GM18498 (cell line): ENCODE data around the gene ELAVL1.
A peak's percentile ranks its signal among the peaks of the same experiment; 100 is the strongest.

ENCODE experiments used
- ATAC-seq: cut with Tn5 transposase; IDR thresholded peaks from one replicate; pipeline ENCODE4 v1.9.1; 2021; ENCODE audit warnings: mild to moderate bottlenecking, moderate library complexity; ENCODE audit not compliant: unreplicated experiment

The ELAVL1 gene

DNA sequence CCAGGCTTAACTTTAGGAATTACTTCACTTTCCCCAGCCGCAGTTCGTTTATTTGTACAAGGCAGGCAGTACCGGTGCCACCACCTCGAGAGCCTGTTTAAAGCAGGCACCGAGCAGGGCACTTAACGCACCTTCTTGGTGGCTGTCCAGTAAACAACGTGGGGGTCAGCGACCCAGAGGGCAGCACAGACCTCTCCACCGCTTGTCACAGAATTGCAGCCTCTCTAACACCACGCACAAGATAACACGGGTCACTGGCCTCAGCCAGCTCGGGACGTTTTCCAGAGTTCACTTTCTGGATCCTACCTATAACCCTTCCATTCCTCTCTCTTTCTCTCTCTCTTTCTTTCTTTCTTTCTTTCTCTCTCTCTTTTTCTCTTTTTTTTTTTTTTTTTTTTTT is 16.8 kb upstream of the ELAVL1 start:
- ATAC-seq, result no peak

DNA sequence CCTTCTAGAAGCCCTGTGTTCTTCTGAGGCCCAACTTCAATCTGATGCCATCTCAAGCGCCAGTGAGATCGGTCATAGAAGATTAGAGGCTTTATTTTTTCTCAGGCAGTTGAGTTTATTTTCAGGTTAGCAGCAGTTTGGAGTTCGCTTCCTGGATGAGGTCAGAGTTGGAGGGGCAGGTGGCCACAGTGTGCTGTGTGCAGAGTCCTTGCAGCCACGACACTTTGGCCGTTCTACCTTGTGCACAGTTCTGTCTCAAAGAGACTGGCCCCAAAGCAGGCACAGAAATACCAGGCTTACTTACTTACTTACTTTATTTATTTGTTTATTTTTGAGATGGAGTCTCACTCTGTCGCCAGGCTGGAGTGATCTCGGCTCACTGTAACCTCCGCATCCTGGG is 15.9 kb upstream of the ELAVL1 start:
- no peak for ATAC-seq

DNA sequence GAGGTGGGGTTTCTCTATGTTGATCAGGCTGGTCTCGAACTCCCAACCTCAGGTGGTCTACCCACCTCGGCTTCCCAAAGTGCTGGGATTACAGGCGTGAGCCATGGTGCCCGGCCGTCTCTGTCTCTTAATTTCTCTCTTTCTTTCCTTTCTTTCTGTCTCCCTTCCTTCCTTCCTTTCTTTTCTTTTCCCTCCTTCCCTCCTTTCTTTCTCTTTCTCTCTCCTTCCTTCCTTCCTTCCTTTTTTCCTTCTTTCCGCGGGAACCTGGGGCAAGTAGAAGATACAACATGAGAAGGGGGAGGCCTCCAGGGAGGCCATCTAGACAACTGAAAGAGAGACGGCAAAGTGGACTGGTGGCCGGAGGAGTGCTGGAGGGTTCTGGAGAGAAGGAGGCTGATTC is 15.2 kb upstream of the ELAVL1 start:
- ATAC-seq, result no peak

DNA sequence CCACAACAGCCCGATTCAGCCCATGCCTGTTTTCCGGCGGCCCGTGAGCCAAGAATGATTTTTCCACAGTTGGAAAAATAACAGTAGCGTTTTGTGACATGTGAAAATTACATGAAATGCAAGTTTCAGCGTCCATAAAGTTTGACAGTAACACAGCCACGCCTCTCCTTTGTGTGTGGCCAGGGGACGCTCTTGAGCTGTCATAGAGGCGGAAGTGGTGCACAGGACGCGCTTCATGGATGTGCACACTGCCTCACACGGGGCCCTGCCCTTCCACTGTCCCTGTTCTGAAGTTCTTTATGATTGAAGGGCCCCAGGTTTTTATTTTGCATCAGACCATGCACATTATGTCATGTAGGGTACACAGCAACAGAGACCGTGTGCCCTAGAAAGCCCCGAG is 12.4 kb upstream of the ELAVL1 start:
- ATAC-seq, result no peak

DNA sequence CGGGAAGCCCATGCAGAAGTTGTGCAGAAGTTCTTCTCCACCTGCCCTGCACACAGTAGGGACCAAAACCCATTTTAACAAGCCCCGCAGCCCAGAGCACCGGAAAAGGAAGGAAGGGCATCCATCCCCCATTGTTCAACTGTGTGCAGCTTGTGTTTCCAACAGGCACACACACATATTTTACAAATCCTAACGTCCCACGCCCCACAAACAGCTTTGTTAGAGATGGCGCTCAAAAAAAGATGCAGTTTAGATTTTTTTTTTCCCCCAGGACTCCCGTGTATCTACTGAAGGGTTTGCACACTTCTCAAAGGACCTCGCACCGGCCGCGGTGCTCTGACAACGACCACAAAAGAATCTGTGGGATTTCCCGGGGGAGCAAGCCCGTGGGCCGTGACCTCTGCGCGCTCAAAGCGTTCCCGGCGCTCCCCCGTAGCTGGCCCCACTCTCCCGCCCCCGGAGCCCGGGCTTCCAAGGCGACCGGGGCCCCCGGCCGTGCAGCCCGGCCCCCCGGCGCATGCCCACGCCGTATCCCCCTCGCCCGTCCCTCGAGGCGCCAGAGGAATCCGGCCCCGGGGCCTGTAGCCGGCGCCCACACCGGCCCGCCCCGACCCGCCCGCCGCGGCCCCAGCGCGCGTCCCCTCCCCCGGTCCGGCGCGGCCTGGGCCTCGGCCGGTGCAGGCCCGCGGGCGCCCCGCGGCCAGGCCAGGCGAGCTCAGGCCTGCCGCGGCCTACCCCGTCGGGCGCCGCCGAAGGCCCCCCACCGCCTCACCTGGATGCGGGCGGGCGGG is 523 bp downstream of the ELAVL1 start:
- ATAC-seq, result peak; percentile 34

DNA sequence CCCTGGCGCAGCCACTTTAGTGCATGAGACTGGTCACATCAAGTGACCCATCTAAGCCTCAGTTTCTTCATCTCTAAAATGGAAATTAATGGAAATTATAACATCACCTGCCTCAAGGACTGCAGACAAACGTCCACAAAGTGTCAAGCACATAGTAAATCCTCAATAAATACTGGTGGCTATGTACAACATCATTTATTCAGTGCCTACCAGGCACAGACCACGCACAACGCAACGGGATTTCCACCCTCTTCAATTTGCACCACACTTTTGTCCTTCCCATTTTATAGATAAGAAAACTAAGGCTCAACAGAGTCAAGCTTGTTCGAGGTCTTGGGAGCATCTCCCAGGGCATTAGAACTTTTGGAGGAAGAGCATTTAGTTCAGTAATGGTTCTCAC is 1.4 kb downstream of the ELAVL1 start:
- ATAC-seq, result no peak

DNA sequence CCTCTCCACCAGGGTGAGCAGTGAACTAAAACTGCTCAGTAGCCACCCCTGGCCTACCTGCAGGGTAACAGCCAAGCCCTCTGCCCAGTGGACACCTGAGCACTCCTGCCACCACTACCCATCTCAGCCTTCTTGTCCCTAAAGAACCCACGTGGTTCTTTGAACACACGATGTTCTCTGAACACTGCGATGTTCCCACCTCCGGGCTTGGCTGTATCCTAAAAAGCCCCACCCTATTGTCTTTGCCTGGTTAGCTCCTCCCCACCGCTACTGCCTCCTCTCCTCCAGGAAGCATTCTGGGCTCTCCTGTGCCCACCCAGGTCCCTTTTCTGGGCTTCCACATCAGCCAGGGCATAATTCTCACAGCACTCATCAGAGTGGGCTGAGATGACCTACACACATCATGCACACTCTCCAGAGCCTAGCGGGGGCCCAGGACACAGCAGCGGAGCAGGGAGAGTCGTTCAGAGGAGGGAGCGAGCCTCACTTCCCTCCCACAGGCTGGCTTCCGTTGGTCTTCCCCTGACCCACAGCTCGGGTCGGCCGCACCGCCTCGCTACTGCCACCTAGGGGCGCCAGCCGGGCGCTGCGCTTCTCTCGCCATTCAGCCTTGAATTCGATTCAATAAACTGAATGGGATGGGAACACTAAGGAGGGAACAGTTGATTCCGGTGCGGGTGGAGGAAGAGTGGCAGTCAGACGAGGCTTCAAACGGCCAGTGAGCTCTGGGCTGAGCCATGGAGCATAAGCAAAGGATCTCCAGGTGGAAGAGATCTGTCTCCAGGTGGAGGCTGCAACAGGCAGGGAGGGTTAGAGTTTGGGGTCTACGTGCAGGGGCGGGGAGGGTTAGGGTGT is 3.2 kb downstream of the ELAVL1 start:
- peak; percentile 50 for ATAC-seq

DNA sequence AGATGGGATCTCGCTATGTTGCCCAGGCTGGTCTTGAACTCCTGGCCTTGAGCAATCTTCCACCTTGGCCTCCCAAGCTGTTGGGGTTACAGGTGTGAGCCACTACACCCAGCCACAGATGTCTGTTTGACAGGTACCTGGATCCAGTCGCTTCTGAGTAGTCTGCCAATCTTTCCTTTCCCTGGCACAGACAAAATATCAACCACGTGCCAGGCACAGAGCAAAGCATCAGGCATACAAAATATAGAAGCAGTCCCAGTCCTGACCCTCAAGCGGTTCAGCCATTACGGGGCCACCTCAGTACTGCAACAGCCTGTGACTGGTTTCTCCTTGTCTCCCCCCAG is 3.8 kb downstream of the ELAVL1 start:
- ATAC-seq, result no peak

DNA sequence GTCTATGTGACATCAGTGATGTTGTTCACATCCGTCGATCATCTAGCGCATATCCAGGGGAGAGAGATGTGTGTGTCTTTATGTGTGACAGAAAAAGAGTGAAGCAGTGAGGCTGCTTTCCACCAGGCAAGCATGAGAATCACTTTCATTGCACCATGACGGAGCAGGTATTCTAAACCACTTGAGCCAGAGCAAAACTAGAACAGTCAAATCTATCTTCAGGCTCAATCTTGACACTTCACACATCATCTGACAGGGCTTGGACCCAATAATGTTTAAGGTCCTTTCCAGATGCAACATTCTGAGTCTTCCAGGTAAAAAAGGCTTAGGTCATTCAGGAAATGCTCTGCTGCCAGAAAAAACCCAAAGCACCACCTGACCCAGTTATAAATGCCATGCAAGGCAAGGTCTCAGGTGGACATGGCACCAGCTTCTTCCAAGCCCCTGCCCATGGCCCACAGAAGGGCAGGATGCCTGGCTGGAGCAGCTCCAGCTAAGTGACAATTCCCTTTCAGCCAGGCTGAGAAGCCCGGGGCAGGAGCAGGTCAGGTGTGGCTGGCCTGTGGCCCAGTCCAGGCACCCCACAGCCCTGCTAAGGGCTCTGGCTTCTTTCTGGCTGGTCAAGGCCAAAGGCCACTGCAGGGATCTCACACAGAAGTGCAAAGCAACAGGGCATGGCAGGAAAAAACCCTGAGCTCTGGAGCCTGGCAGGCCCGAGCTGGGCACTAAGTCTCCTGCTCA is 5.0 kb downstream of the ELAVL1 start:
- ATAC-seq, result no peak

DNA sequence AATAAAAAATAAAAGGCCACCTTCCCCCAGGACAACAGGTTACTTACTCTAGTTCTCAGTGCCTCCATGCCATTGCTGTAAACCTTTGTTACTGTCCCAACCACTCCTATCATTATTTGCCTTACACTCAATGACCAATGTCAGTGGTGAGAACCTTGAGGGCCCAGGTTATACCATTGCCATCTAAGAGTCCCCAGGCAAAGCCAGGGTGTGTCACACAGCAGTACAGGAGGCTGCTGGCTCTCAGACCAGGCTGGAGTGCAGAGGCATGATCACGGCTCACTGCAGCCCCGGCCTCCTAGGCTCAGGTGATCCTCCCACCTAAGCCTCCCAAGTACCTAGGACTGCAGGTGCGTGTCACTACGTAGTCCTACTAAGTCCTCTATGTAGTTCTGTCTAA is 6.1 kb downstream of the ELAVL1 start:
- no peak for ATAC-seq

DNA sequence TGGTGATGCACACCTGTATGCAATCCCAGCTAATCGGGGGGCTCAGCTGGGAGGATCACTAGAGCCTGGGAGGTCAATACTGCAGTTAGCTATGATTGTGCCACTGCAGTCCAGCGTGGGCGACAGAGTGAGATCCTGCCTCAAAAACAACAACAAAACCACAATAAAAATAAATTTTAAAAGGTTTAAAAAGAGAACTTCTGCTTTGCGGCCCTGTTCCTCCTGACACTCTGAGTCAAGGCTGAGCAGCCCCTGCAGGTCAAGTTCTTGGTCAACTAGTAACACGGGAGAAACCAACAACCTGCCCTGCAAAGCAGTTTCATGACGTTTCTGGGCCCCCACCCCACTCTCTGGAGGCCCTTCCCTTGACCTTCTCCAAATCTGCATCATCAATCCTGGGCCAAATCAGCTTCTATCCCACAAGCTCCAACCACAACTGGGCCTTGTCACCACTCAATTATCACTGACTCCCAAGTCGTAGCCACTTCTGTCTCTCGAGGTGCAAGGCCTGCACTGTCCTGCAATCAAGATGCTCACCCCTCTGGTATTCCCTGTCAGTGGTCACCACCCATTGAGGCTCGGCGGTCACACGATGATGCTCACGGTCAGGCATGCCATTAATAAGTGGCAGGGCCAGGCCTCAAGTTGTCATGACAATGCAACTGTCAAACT is 7.5 kb downstream of the ELAVL1 start:
- ATAC-seq, result no peak

DNA sequence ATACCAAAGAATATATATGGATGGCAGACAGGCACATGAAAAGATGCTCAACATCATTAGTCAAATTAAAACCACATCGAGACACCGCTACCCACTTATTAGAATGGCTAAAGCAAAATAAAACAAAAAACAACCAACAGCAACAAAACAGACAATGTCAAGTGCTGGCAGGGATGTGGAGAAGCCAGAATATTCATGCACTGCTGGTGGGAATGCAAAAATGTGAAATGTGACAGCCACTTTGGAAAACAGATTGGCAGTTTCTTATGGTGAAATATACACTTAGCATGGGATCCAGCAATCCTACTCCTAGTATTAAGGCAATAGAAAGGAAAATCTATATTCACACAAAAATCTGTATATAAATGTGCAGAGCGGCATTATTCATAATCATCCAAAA is 8.6 kb downstream of the ELAVL1 start:
- ATAC-seq, result no peak

DNA sequence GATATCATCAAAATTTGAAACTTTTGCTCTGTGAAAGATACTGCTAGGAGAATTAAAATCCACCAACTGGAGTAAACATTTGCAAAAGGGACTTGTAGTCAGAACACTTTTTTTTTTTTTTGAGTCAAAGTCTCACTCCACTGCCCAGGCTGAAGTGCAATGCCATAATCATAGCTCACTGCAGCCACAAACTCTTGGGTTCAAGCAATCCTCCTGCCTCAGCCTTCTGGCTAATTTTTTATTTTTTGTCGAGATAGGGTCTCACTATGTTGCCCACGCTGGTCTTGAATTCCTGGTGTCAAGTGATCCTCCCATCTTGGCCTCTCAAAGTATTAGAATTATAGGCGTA is 9.7 kb downstream of the ELAVL1 start:
- ATAC-seq, result no peak

DNA sequence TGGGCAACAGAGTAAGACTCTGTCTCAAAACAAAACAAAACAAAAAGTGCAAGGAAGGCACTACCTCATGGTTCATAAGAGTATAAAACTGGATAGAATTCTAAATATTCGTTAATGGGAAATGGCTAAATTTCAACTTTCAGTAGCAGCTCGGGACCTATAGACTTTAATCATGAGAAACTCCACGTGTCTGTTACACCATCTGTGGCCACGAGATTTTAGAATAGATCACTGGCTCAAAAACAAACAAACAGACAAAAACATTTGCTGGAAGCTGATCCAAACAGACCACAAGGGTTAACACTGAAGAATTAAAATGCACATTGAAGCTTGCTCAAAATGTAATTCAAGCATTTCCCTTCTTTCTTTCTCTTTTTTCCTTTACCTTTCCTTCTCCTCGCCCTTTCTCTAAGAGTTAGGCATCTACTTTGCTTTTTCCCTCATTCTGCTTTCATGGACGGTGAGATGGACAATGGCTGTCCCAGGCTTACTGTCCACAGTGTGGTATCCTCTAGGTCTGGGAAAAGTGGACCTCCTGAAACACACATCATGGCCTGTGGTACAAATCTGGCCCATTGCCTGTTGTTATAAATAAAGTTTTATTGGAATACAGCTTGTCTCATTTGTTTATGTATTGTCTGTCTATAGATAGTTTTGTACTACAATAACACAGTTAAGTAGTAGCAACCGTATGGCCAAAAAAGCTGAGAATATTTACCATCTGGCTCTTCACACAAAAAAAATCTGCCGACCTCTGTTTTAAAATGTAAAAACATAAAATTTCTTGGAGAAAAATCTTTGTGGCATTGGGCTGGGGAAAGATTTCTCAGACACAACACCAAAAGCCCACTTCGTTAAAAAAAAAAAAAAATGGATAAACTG is 10.3 kb downstream of the ELAVL1 start:
- ATAC-seq, result no peak

DNA sequence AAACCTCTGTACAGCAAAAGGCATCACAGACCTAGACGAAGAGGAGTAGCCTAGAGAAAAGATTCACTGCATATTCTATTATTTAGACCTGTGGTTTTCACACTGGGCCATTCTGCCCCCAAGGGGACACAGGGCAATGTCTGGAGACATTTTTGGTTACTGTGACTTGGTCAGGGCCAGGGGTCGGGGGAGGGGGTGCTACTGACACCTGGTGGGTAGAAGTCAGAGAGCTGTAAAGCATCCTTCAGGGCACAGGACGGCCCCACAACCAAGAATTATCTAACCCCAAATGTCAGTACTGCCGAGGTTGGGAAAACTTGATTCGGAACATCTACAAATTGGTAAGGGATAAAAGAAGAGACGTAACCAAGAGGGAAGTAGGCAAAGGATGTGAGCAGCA is 11.3 kb downstream of the ELAVL1 start:
- no peak for ATAC-seq

DNA sequence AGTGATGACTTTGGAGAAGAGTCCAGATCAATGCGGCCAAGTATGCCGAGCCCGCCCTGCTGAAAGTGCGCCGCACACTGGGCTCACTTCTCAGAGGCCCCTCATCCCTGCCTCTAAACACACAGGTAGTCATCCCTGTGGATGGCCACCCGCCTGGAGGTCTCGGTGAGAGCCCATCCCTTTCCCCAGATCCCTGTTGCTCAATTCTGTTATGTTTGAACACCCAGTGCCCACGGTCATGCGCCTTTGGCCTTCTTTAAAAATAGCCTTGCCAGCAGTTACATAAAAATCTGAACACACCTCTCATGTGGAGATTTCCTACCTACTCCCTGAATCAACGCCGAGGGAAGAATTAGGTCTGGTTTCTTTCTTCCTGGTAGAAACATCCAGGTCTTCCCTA is 11.9 kb downstream of the ELAVL1 start:
- no peak for ATAC-seq

DNA sequence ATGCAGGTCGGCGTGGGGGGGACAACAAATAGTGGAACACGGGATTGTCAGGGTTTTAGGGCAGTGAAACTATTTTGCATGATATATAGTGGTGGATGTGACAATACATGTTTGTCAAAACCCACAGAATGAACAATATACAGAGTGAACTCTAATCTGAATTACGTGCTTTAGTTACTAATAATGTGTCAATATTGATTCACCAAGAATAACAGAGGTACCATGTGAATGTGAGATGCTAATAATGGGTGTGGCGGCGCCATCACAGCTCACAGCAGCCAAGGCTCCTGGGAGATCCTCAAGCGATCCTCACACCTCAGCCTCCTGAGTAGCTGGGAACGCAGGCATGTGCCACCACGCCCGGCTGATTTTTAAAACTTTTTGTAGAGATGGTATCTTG is 12.9 kb downstream of the ELAVL1 start:
- ATAC-seq, result no peak

DNA sequence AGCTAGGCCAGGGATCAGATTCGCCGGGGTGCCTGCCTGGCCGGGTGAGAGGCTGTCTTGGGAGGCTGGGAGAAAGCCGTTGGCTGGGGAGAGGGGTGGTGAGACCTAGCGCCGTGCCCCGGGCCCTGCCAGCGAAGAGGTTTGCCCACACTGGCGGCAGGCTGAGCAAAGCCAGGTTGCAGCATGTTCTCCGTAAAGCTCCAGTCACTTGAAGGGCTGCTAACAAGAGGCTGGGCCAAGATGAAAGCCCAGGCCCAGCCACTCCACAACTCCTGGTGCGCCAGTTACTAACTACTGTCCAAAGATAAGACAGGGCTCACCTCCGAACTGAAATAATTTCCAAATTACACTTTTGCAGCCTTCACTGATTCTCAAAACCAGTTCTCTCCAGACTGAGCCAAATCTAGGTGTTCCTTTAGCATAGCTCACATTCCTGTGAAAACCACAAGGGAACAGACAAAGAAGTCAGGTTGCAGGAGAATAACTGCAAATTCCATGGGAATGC is 16.3 kb downstream of the ELAVL1 start:
- no peak for ATAC-seq

DNA sequence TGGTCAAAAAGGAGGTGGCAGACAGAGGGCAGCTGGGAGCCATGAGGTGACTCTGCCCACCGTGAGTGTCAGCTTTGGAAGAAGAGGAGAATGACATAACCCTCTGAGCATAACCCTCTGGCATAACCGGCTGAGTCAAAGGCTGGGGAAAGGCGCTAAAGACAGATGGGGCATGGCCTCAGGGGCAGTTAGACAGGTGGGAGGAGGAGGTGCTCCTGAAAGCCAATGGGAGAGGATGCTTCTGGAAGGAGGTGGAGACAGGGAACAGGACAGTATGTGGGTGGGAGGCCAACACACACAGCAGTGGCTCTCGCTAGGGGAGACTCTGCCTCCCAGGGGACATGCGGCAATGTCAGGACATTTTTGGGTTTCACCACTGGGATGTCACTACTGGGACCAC is 17.1 kb downstream of the ELAVL1 start:
- ATAC-seq, result no peak

DNA sequence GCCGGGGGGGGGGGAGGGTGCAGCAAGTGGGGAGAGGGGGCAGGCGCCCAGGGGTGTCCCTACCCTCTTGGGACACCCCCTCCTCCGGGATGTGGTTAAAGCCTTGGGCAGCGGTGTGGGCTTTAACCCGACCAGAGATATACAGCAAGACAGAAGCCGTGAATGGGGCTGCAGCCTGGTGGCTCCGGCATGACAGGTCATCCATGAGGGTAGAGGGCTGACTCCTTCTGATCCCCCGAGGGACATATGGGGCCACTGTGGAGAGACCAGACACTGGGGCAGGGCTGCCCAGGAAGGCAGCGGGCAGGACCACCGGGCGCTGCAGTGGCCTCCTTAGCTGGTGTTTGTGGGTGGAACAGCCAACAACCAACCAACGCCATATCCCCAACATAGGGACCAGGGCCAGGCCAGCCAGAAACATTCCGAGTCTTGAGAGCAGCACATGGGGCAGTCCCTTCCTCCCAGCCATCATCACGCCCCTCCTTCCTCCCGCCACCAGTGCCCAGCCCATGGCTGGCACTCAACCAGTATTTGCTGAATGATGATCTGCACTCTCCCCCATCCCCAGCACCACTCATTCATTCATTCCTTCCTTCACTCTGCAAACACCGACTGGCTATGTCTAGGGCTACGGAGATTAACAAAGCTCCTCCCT is 18.2 kb downstream of the ELAVL1 start:
- no peak for ATAC-seq
